Endothelial cell of hepatic sinusoid (primary cell): ENCODE data around the gene DIO3.

Experiments
- in situ Hi-C: cut with HindIII; loops from 2 replicates; pipeline ENCODE4 v1.10.0; 2017; ENCODE audit warnings: low sequenced_read_pairs

The DIO3 gene

DNA sequence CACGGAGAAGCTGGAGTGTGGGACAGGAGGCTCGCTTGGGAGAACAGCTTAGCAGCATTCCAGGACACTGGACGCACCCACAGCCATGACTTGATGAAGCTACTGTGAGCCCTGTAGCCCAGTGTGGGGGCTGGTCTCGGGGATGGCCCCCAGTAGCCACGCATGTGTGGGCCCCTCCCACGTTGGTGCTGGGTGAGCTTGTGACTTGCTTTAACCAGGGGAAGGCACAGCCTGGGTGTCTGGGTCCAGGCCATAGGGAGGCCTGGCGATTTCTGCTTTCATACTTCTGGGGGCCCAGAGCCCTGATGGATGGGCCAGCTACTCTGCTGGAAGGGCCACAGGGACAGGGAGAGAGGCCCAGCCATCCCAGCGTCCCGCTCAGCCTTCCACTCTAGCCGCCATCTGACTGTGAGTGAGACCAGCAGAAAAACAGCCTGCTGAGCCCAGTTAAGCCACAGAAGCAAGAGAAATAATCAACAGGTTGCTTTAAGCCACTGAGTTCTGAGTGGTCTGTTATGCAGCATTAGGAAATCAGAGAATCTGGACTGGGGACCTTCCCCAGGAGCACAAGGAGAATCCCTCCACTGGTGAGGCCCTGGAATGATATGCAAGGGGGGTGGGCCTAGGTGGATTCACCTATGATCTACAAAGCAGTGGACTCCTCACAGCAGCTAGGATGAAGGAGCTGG, 16.1 kb downstream of the DIO3 start:
- in situ Hi-C loops = no loop called here

- in situ Hi-C loops = no loop called here
Observed at GRCh38 chr14:101578489-101578888, 17.2 kb downstream of the DIO3 start.

DNA sequence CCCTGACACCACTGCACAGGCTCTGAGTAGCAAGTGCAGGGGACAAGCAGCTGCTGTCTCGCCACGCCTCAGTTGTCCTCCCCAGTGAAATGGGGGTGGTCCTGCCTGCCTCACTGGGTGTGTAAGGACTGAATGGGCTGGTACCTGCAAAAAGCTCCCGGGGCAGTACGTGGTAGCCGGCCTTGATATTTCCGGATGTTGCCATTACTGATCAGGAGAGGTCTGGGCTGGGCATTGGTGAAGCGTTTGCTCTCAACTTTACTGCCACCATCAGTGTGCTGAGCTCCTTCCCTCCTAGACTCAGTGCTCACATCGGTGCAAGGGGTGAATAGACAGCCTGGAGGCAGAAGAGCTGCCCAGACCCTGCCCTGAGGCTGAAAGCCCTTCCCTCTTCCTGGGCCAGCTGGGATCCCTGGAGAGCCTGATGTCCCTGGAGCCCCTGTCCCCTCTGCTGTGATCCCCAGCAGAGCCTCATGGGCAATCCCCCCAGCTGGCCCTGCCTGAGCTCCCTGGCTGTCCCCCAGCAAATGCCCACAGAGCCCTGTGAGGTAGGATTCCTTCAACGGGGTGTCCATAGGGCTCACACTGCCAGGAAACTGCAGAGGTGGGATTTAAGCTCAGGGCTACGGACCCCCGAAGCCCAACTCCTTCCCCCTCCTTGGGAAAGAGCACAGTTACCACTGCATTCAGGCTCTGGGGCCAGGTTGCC, 18.2 kb downstream of the DIO3 start:
- in situ Hi-C loops = no loop called here

DNA sequence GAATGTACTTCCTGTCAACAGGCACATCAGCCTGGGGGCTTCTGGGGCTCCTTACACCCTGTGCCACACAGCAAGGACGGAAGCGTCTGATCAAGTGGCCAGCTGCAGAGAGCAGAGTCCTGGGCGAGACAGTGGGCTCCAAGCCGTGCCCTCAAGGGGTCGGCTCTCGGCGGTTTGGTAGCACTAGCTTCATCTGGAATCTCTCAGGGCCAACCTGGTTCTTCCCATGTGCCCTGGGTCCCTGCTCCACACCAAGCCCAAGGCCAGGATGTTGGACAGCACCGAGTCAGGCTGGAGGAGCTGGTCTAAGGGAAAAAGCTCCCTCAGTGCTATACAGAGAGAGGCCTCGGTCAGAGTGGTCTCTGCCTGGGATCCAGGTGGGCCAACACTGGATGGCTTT, 20.5 kb downstream of the DIO3 start:
- in situ Hi-C loops = no loop called here

GRCh38 chr14:101582294-101582693, 21.0 kb downstream of the DIO3 start:
- in situ Hi-C loops = no loop called here

GRCh38 chr14:101583006-101583714, 21.9 kb downstream of the DIO3 start:
- in situ Hi-C loops = no loop called here

DNA sequence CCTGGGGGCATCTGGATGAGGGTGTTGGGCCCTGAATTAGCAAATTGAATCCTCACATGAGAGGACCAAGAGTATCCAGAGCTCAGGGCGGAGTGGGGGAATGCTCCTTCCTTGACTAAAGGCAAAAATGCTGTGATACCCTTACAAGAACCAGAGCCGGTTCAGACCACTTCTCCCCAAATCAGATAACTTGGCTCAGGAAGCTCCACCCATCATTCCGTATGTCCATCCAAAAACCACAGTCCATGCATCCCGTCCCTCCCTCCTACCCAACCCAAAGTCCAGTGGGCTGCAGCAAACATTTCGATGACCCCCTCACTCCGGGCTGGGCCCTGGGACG, 22.4 kb downstream of the DIO3 start:
- in situ Hi-C loops = no loop called here

- in situ Hi-C loops = no loop called here
Observed at GRCh38 chr14:101584055-101584859, 23.0 kb downstream of the DIO3 start.

- in situ Hi-C loops = no loop called here
Observed at GRCh38 chr14:101585211-101585610, 23.9 kb downstream of the DIO3 start.

DNA sequence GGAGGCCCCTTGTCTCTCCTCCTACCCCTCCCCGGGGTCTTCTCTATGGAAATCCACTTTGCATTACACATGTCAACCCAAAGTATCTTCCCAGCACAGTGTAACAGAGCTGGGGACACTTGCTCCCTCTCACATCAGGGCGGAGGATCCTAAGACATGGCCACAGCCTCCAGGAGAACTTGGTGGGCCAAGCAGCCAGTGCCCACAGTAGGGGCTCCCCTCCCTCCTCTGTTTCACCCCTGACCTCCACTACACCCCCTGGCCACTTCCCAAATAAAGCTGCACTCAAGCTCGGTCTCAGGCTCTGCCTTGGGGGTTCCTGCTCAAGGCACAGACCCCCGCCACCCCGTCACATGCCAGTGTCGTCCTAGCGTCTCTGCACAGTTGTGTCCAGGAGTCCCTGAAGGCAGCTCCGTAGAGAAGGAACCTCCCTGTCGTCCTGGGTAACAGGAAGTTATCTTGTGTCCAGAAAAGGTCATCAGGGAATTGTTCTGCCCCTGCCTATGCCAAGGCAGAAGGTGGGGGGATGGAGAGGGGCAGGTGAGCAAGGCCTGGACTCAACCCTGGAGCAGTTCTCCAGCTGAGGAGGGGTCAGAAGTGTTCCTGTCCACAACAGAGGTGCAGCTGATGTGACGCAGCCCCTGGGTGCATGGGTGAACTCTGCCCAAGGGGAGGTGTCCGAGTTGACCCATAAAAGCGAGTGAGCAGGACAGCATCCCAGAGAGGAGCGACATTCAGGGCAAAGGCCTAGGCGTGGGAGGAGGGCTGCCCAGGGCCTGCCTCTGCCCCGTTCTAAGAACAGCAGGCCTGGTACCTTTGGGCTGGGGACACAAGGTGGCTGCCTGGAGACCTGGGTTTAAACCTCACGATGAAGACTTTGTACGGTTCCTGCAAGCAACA, 25.5 kb downstream of the DIO3 start:
- in situ Hi-C loops = no loop called here

DNA sequence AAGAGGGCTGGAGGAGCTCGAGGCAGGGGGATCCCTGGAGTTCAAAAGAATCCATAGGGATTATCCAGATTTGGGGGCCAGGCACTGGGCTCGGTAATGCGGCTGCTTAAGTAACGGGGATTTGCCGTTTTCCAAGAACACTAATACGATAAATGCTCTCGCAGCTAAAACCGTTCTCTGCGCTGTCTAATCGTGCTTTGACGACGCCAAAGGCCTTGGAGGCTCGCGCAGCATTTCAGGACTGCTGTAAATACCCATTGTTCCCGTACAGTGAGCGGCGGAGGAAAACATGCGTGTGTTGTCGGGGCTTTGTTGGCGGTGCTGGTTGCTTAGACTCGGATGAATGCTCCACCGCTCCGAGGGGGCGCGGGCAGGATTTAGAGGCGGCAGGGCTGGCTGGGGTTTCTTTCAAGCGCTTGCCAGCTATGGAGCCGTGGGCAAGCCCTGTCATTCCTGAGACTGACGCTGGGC, 26.2 kb downstream of the DIO3 start:
- in situ Hi-C loops = no loop called here

DNA sequence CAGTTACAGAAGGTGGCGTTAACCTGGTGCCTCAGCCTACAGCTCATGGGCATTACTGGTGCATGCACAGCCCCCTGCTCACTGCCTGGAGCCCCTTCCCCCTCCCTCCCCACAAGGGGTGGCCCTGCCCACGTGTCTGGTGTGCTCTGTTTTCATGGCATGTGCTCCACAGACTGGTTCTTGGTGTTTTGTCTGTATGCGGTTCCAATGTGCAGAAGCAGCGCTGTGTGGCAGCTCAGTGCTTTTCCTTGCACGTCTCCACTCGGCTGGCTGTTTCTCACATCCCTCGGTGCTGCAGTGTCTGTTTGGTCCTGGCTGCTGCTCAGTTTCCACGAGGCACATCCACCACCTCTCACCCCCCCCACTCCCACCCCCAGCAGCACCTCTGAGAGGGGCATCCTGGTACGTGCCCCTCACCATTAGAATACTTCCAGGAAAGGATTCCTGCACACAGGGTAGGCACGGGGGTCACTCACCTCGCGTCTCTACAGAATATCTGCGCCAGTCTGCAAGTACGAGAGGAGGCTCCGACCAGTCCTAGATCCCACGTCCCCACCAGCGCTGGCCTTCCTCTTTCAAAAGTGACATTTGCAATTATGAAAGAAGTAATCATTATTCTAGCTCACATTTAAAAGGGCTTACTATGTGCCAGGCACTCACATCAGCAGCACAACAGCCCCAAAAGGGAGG, 27.1 kb downstream of the DIO3 start:
- in situ Hi-C loops = no loop called here

DNA sequence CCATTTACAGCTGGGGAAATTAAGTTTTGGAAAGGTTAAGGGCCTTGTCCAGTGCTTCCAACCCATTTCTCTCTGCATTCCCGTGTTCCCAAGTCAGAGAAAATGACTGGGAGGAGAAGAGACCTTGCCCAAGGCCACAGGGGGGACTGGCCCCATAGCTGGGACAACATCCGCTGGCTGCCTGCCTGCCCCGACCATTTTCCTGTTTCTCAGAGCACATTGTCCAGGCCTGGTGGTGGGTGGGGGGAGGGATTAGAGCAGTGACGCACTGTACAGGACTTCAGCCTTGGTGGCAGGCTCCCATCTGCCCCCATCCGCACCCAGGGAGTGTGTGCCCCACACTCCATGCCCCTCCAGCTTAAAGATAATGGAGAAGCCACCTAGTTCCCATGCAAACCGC, 27.7 kb downstream of the DIO3 start:
- in situ Hi-C loops = no loop called here

GRCh38 chr14:101589486-101590015, 28.3 kb downstream of the DIO3 start:
- in situ Hi-C loops = no loop called here

DNA sequence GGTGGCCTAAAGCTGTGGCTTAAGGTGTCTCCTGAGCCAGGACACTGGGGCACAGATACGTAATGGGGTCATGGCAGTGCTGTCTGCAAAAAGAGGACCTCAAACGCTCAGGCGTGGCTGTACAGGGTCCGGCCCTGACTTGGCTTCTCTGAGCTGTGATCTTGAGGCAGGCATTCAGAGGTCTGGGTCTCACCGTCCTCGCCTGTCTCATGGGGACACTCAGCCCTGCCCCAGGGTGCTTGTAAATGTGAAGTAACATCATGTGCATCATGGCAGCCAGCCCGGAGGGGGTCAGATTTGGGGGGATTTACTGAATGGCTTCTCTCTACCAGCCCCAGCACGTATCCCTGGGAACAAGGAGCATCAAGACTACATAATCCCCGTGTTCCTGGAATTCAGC, 28.8 kb downstream of the DIO3 start:
- in situ Hi-C loops = no loop called here

- in situ Hi-C loops = no loop called here
Observed at GRCh38 chr14:101590616-101591015, 29.3 kb downstream of the DIO3 start.

DNA sequence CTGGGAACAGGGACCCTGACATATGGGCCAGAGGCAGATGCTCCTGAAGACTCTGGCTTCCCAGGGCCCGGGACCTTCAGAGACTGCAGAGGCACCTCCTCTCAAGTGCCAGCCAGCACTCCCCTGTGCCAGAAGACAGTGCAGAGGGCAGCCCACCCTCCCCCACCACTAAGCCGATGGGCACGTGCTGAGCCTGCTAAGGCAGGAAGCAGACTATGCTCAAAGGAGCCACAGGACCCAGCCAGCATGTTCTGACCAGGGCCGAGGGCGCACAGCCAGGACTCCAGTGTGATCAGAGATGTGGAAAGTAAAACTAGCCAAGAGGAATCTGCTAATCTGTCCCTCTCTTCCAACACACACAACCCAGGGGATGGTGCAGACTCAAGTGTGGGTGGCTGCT, 29.8 kb downstream of the DIO3 start:
- in situ Hi-C loops = no loop called here

GRCh38 chr14:101591582-101591981, 30.3 kb downstream of the DIO3 start:
- in situ Hi-C loops = no loop called here
